ENCODE data around the gene NTN4.
A peak's percentile ranks its signal among the peaks of the same experiment; 100 is the strongest.
"Not testable (repeated sequence)": the region's sequence is repeated elsewhere in the genome, so short reads cannot be mapped to it uniquely, and the experiment has no call there.

The NTN4 gene

GRCh38 chr12:95789126-95790032 lies 1.2 kb downstream of the NTN4 start:
- DNase-seq (ENCODE audit: low read depth in 1 of 2, low spot score in 1 of 2): peak in 1 of 2 experiments; percentile 55
- TF ChIP-seq JUND (IDR thresholded peaks at IDR 0.05; ENCODE audit: low read depth): no peak
- in situ Hi-C loops (cut with HindIII; ENCODE audit: low pct_unique_long_range_greater_than_20kb, low sequenced_read_pairs): no loop called here

GRCh38 chr12:95788637-95789036 lies 1.9 kb downstream of the NTN4 start:
- TF ChIP-seq JUND (IDR thresholded peaks at IDR 0.05; ENCODE audit: low read depth): 0 out of 2 replicates have a peak, but pooled peaks have one; percentile 13
- no peak for DNase-seq (ENCODE audit: low read depth in 1 of 2, low spot score in 1 of 2)
- in situ Hi-C loops (cut with HindIII; ENCODE audit: low pct_unique_long_range_greater_than_20kb, low sequenced_read_pairs): no loop called here

GRCh38 chr12:95787274-95787818 lies 3.2 kb downstream of the NTN4 start:
- in situ Hi-C loops (cut with HindIII; ENCODE audit: low pct_unique_long_range_greater_than_20kb, low sequenced_read_pairs): no loop called here
- TF ChIP-seq JUND (IDR thresholded peaks at IDR 0.05; ENCODE audit: low read depth): no peak
- no peak for DNase-seq (ENCODE audit: low read depth in 1 of 2, low spot score in 1 of 2)

GRCh38 chr12:95784915-95785314 lies 5.6 kb downstream of the NTN4 start:
- DNase-seq (ENCODE audit: low read depth in 1 of 2, low spot score in 1 of 2): no peak
- no peak for TF ChIP-seq JUND (IDR thresholded peaks at IDR 0.05; ENCODE audit: low read depth)
- in situ Hi-C loops (cut with HindIII; ENCODE audit: low pct_unique_long_range_greater_than_20kb, low sequenced_read_pairs): no loop called here

GRCh38 chr12:95784286-95784685 lies 6.3 kb downstream of the NTN4 start:
- TF ChIP-seq JUND (IDR thresholded peaks at IDR 0.05; ENCODE audit: low read depth): no peak
- DNase-seq (ENCODE audit: low read depth in 1 of 2, low spot score in 1 of 2): no peak
- in situ Hi-C loops (cut with HindIII; ENCODE audit: low pct_unique_long_range_greater_than_20kb, low sequenced_read_pairs): no loop called here

- in situ Hi-C loops (cut with HindIII; ENCODE audit: low pct_unique_long_range_greater_than_20kb, low sequenced_read_pairs); DNase-seq (ENCODE audit: low read depth in 1 of 2, low spot score in 1 of 2): not testable (repeated sequence)
Measured at GRCh38 chr12:95775466-95775865, 15.1 kb downstream of the NTN4 start.

- DNase-seq (ENCODE audit: low read depth in 1 of 2, low spot score in 1 of 2): no peak
- in situ Hi-C loops (cut with HindIII; ENCODE audit: low pct_unique_long_range_greater_than_20kb, low sequenced_read_pairs): no loop called here
- no peak for TF ChIP-seq JUND (IDR thresholded peaks at IDR 0.05; ENCODE audit: low read depth)
Measured at GRCh38 chr12:95774311-95775045, 16.1 kb downstream of the NTN4 start.

GRCh38 chr12:95773320-95773719 lies 17.2 kb downstream of the NTN4 start:
- no peak for TF ChIP-seq JUND (IDR thresholded peaks at IDR 0.05; ENCODE audit: low read depth)
- DNase-seq (ENCODE audit: low read depth in 1 of 2, low spot score in 1 of 2): no peak

GRCh38 chr12:95767703-95768102 lies 22.9 kb downstream of the NTN4 start:
- no peak for DNase-seq (ENCODE audit: low read depth in 1 of 2, low spot score in 1 of 2)
- in situ Hi-C loops (cut with HindIII; ENCODE audit: low pct_unique_long_range_greater_than_20kb, low sequenced_read_pairs): no loop called here
- no peak for TF ChIP-seq JUND (IDR thresholded peaks at IDR 0.05; ENCODE audit: low read depth)

More at GRCh38 chr12:95773320-95773719, 17.2 kb downstream of the NTN4 start:
- in situ Hi-C loops (cut with HindIII; ENCODE audit: low pct_unique_long_range_greater_than_20kb, low sequenced_read_pairs): no loop called here

GRCh38 chr12:95766356-95767019 lies 24.1 kb downstream of the NTN4 start:
- no peak for TF ChIP-seq JUND (IDR thresholded peaks at IDR 0.05; ENCODE audit: low read depth)

GRCh38 chr12:95764848-95765247 lies 25.7 kb downstream of the NTN4 start:
- in situ Hi-C loops (cut with HindIII; ENCODE audit: low pct_unique_long_range_greater_than_20kb, low sequenced_read_pairs): no loop called here
- DNase-seq (ENCODE audit: low read depth in 1 of 2, low spot score in 1 of 2): no peak
- no peak for TF ChIP-seq JUND (IDR thresholded peaks at IDR 0.05; ENCODE audit: low read depth)

More at GRCh38 chr12:95766356-95767019, 24.1 kb downstream of the NTN4 start:
- DNase-seq (ENCODE audit: low read depth in 1 of 2, low spot score in 1 of 2): peak in 1 of 2 experiments; percentile 52
- in situ Hi-C loops (cut with HindIII; ENCODE audit: low pct_unique_long_range_greater_than_20kb, low sequenced_read_pairs): no loop called here

- no peak for TF ChIP-seq JUND (IDR thresholded peaks at IDR 0.05; ENCODE audit: low read depth)
- in situ Hi-C loops (cut with HindIII; ENCODE audit: low pct_unique_long_range_greater_than_20kb, low sequenced_read_pairs): no loop called here
- no peak for DNase-seq (ENCODE audit: low read depth in 1 of 2, low spot score in 1 of 2)
Measured at GRCh38 chr12:95763809-95764253, 26.7 kb downstream of the NTN4 start.

Measured in T47D (cell line).